ENCODE results near the gene CLRN2.
A peak's percentile ranks its signal among the peaks of the same experiment; 100 is the strongest.
"Not testable (repeated sequence)": the region's sequence is repeated elsewhere in the genome, so short reads cannot be mapped to it uniquely, and the experiment has no call there.

CLRN2 gene

GRCh38 chr4:17510582-17510981 lies 4.4 kb upstream of the CLRN2 start:
- no peak for DNase-seq

DNA sequence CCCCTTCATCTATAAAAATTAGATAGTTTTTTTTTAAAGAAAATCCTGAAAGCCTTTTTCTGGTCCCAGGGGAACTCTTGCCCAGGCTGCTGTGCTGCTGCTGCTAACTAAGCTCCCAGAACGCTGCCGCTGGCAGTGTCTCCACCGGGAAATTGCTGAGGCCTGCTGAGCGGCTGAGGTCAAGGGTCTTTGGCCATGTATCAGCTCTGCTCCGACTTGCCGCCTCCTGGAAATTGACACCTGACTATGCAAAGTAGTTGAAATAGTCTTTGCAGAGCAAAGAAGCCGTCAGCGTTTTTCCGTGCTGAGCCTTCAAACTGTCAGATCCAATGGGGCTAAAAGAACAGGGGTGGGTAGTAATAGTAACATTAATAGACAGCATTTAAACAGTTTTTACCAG lies 3.9 kb upstream of the CLRN2 start:
- no peak for DNase-seq

DNA sequence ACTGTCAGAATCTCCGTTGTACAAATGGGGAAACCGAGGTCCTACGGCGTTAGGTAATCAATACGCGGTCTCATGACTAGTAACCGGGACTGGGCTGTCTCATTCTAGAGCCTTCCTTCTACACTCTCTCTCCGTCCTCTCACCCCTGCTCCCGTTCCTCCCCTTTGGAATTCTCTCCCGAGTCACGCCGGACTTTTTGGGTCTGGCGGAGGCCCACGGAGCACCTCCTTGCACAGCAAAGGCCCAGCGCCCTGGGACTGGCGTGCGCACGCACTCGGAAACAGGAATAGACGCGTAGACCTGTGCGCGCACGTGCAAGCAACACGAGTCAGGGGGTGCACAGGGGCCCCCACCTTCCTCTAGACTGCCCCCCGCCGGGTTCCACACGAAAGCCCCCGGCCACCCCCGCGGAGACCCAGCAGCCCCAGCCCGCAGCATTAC lies 3.4 kb upstream of the CLRN2 start:
- DNase-seq: peak; percentile 77

DNA sequence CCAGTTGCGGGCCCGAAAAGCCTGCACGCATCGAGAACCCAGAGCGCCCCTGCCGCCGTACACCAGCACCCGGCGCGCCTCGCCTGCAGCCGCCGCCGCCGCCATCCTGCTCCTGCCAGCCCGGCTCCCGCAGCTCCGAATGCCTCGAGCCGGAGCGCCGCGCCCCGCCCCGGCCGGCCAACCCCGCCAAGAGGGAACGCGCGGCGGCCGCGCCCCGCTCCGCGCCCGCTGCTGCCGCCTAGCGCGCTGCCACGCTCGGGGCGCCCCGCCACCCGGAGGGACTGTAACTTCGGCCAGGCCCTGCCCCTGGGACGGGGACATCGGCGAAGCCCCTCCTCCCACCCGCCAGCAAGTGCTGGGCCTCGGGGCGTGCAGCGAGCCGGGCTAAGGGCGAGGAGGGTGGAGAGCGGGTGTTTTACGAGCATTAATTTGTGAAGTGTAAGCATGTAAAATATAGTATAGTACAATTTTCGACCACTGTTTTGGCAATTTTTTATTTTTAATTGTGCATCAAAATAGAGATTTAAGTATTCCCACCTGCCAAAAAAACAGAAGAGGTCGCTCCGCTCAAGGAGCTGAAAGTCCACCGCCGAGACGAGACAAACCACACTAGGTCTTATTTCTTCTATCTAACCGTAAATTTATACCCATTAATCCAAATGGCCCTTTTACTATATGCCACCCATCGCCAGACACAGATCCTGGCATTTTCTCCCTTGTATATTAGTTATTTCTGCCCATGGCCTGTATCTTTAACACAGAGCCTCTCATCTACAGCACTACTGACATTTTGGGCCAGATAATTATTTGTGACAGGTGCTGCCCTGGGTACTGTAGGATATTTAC lies 2.8 kb upstream of the CLRN2 start, which contains the start of gene QDPR:
Gene QDPR (minus strand): TSS at position 141 of the 846 bp plus-strand sequence. CDS start 36 bp downstream, at position 105.
- peak; percentile 90 for DNase-seq

DNA sequence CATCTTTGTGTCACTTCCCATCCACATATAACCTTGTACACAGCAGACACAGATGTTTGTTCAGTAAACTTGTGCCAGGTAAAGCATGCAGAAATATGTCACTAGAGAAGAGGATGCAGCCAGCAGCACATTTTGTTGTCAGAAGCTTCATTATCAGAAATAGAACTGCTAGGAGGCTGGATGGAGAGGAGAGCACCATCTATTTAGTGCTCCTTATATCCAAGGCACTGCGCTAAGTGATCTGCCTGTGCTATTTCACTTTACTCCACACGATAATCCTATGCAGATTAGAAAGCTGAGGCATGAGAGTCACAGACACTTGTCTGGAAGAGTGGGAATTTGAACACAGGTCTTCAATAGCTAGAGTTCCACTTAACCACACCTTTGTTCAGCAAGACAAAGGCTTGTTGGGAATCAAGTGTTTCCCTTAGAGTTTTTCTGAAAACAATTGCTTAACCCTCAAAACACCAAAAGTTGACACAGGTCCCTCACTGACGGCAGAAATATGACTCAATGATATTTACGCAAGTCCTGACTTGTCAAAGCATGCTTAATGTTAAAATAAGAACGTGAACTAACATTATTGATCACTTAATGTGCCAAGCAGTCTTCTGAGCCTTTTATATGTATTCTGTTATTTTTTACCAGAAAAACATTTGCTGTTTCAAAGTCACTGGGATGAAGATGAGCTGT lies 1.8 kb upstream of the CLRN2 start:
- DNase-seq: no peak

GRCh38 chr4:17515445-17516407 lies 761 bp downstream of the CLRN2 start:
- DNase-seq: no peak

GRCh38 chr4:17516980-17517379 lies 2.0 kb downstream of the CLRN2 start:
- DNase-seq: no peak

- DNase-seq: no peak
Observed at GRCh38 chr4:17517664-17518063, 2.7 kb downstream of the CLRN2 start.

GRCh38 chr4:17521595-17521994 lies 6.6 kb downstream of the CLRN2 start:
- no peak for DNase-seq

DNA sequence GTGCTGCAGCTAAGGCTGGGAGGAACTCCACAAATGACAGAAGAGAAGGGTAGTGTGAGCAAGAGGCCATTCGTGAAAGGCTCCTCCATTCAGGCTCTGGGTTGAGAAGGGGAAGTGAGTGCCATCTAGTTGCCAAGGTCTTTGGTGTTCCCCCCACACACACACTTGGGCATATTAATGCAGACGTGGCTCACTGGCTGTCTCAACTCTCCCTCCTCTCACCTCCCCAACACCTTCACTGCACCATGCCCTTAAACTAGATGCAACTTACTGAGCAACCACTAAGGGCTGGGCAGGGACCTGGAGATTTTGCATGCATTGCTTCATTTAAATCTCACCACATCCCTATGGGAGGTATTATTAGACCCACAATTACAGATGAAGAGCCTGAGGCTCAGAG lies 8.7 kb downstream of the CLRN2 start:
- DNase-seq: no peak

DNA sequence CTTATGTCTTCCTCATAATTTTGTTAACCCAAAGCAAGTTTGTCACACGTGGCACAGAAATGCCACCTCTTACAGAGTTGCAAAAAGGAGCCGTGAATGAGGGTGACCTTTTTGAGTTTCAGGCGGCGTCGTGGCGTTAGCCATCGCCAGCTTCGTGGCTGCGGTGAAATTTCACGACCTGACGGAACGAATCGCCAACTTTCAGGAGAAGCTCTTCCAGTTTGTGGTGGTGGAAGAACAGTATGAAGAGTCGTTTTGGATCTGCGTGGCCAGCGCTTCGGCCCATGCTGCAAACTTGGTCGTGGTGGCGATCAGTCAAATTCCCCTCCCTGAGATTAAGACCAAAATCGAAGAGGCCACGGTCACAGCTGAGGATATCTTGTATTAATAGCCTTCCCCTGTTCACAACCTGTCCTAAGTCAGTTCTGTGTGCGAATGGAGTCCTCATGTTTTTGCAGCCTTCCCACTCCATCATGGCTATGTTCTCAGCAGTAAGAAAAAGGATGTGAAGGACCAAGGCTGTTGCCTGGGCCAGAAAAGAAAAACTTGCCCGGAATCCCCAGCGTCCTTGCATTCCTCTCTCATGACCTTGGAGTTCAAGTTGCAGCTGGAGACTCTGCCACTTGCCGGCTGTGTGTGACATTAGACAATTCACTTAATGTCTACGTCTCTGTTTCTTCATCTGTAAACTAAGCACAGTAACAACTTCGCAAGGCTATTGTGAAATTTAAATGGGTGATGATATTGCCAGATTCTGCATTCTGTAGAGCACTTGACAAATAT lies 11.9 kb downstream of the CLRN2 start:
- DNase-seq: no peak

GRCh38 chr4:17528551-17529165 lies 13.7 kb downstream of the CLRN2 start:
- no peak for DNase-seq

DNA sequence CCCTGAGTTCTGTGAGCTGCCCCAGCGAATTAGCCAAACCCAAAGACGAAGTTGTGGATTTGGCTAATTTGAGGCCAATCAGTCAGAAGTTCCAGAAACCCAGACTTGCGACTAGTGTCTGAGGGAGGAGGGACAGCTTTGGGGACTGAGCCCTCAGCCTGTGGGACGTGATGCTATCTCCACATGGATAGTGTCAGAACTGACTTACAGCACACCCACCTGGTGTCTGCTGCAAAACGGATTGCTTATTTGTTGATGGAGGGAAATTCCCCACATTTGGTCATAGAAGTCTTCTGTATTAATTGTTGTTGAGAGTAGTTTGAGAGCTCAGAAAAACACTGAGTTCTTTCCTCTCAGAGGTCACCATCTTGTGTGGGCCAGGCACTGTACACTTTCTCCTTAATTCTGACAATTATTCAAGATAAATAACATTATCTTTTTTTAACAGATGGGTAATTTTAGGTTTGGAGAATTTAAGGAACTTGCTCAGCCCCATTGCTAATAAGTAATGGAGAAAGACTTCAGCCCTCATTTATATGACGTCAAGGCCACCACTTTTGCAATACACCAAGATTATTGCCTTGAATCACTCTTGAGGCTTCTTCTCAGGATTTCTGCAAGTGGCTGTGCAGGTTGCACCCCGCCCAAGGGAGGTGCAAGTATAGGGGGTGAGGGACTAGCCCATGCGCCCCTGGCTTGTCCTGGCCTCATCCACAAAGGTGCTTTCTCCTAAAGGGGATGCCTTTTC lies 16.7 kb downstream of the CLRN2 start:
- DNase-seq: no peak

DNA sequence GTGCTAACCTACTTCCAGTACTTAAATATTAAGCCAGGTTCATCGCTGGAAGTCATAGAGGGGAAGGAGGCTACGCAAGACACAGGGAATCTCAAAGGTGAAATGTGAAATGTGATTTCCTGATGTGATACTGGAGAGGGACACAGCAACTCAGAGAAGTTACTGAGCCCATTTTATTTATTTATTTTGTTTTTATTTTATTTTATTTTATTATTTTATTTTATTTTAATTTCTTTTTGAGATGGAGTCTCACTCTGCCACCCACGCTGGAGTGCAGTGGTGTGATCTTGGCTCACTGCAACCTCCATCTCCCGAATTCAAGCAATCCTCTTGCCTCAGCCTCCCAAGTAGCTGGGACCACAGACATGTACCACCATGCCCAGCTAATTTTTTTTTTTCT lies 19.7 kb downstream of the CLRN2 start:
- DNase-seq: no peak

- DNase-seq: no peak
Observed at GRCh38 chr4:17535242-17535641, 20.3 kb downstream of the CLRN2 start.

GRCh38 chr4:17535906-17536305 lies 20.9 kb downstream of the CLRN2 start:
- peak; percentile 13 for DNase-seq

- DNase-seq: not testable (repeated sequence)
Observed at GRCh38 chr4:17537060-17537459, 22.1 kb downstream of the CLRN2 start.

GRCh38 chr4:17544205-17544604 lies 29.2 kb downstream of the CLRN2 start:
- no peak for DNase-seq

DNA sequence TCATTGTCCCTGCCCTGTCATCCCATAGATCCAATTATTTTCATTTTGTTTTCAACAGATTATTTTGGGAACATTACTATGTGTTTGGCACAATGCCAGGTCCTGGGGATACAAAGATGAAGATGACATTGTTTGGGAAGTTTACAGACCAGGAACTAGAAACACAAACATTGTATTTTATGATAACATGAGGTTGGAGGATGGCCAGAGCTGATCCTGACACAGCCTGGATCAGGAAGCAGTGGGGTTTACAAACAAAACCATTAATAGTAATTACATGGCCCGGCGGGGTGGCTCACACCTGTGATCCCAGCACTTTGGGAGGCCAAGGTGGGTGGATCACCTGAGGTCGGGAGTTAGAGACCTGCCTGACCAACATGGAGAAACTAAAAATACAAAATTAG lies 29.9 kb downstream of the CLRN2 start:
- no peak for DNase-seq

- DNase-seq: no peak
Observed at GRCh38 chr4:17545374-17546140, 30.6 kb downstream of the CLRN2 start.

Data from stimulated activated CD4-positive, alpha-beta T cell treated with anti-CD3 and anti-CD28 coated beads, Interleukin-15, amount 100 ng/mL, for 24 hours (primary cell).